Effector memory CD4-positive, alpha-beta T cell (primary cell): Measurements from ENCODE around the gene EDDM3A.
"Not testable (repeated sequence)": the region's sequence is repeated elsewhere in the genome, so short reads cannot be mapped to it uniquely, and the experiment has no call there.

ENCODE experiments used
- DNase-seq, 3 donors: peaks; one replicate each; pipeline ENCODE4 v3.0.0-alpha.2; 2020
- H3K27ac ChIP-seq: 2 replicates; pipeline ENCODE4 v1.7.0; 2013; ENCODE audit warnings: mild to moderate bottlenecking, low read length, moderate library complexity; ENCODE audit not compliant: insufficient read depth, poor library complexity, severe bottlenecking
- H3K27me3 ChIP-seq: replicated peaks from 2 replicates; pipeline ENCODE4 v1.7.0; 2013; ENCODE audit warnings: mild to moderate bottlenecking, low read length; ENCODE audit not compliant: insufficient read depth, control insufficient read depth, poor library complexity, severe bottlenecking
- H3K36me3 ChIP-seq: 2 replicates; pipeline ENCODE4 v1.7.0; 2013; ENCODE audit warnings: mild to moderate bottlenecking, low read length, moderate library complexity; ENCODE audit not compliant: control insufficient read depth, insufficient read depth
- H3K4me1 ChIP-seq: 2 replicates; pipeline ENCODE4 v1.7.0; 2013; ENCODE audit warnings: low read length, mild to moderate bottlenecking; ENCODE audit not compliant: control insufficient read depth, insufficient read depth, poor library complexity, severe bottlenecking
- H3K4me3 ChIP-seq: 2 replicates; pipeline ENCODE4 v1.7.0; 2013; ENCODE audit warnings: low read length, low read depth, mild to moderate bottlenecking; ENCODE audit not compliant: insufficient read depth, poor library complexity, severe bottlenecking
- H3K9me3 ChIP-seq: 2 replicates; pipeline ENCODE4 v1.7.0; 2013; ENCODE audit warnings: mild to moderate bottlenecking, low read length, moderate library complexity; ENCODE audit not compliant: control insufficient read depth
- total RNA-seq, 3 donors: gene quantifications; one replicate each; lab custom pipeline; 2026; lab: John Stamatoyannopoulos, UW

The EDDM3A gene, protein sequence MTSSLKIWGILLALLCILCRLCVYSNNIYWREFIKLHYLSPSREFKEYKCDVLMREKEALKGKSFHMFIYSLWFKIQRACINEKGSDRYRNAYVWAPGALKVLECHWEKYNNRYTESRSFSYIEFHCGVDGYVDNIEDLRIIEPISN
- total RNA-seq: 0 reads per million in 3 donors

- Histone ChIP-seq H3K36me3 (no peaks in the 10 kb centered on the region), H3K27me3 (peaks cover 3% of the 10 kb centered on the region), H3K4me3 (no peak within 1 kb of the TSS), H3K4me1 (no peaks in the 10 kb centered on the region), H3K9me3 (no peaks in the 10 kb centered on the region), H3K27ac (no peak within 1 kb of the TSS)
- no peak for DNase-seq
These were observed at the start of gene EDDM3A for GRCh38 chr14:20745571-20746358. EDDM3A (plus strand) TSS chr14:20745887; CDS start chr14:20747581, 1,694 bp downstream.

DNA sequence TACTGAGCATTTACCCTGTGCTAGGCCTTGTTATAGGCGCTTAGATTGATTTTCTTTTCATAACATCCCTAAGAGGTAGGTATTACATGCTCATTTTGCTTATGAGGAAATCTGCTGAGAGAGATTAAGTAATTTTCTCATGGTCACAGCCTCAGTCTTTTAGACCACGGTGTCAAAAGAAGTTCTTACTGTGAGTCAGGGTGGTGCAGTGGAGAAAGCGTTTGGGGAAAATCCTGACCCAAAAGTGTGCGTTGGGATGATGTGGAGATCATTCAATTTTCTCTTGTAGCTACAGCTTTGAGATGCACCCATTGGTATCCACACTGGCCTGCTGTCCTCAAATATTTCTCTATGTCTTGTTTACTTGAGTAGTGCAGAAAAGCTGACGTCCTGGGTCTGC is 48.9 kb upstream of the EDDM3A start:
- Histone ChIP-seq H3K36me3 (no peaks in the 10 kb centered on the region), H3K9me3 (no peaks in the 10 kb centered on the region), H3K27me3 (no peaks in the 10 kb centered on the region), H3K4me3 (no peak overlapping the region), H3K4me1 (no peaks in the 10 kb centered on the region), H3K27ac (no peak overlapping the region)
- no peak for DNase-seq

DNA sequence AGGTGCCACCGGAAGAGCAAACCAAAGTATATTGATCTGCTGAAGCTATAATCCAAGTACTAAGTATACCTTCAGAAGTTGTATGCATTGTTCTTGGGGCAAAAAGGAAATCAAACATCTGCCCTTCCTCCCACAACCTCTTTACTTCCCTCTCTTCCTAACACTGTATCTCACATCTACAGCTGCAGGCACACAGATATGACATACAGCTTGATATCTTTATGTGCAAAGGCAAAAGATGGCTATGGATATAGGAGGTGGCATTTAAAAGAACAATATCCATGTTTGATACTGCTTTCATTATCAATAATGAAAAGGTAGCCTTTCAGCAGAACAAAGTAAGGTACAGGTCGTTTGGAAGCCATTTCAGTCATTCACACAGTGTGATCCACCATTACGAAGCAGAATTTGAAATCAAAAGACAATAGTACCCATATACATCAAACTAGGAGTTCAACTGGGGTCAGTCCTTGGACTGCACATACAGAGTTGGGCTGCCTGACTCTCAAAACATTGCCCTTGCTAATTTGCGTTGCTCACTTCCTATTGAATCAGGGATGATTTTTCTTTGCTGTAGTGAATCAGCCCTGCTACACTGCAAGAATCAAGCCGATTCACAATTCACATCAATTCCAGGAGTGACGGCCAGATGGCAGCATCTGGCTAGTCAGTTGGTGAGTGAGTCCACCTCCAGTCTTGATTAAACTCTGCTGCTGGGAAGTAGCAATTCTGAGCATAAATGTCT is 48.2 kb upstream of the EDDM3A start:
- peak; percentile 20 to 41 (median 31) for DNase-seq
- Histone ChIP-seq H3K9me3 (no peaks in the 10 kb centered on the region), H3K4me1 (no peaks in the 10 kb centered on the region), H3K4me3 (no peak overlapping the region), H3K27me3 (no peaks in the 10 kb centered on the region), H3K36me3 (no peaks in the 10 kb centered on the region), H3K27ac (no peak overlapping the region)

GRCh38 chr14:20698018-20698329 is 47.7 kb upstream of the EDDM3A start:
- H3K36me3 ChIP-seq: no peaks in the 10 kb centered on the region
- no peak for DNase-seq
- H3K4me1 ChIP-seq: no peaks in the 10 kb centered on the region
- H3K27ac ChIP-seq: no peak overlapping the region
- H3K4me3 ChIP-seq: no peak overlapping the region
- H3K27me3 ChIP-seq: no peaks in the 10 kb centered on the region
- no peaks in the 10 kb centered on the region for H3K9me3 ChIP-seq

- H3K27ac ChIP-seq: no peak overlapping the region
- no peaks in the 10 kb centered on the region for H3K9me3 ChIP-seq
- no peaks in the 10 kb centered on the region for H3K4me1 ChIP-seq
- no peaks in the 10 kb centered on the region for H3K27me3 ChIP-seq
- no peak overlapping the region for H3K4me3 ChIP-seq
- DNase-seq: no peak
- no peaks in the 10 kb centered on the region for H3K36me3 ChIP-seq
These were observed 46.8 kb upstream of the EDDM3A start for GRCh38 chr14:20698934-20699333.

DNA sequence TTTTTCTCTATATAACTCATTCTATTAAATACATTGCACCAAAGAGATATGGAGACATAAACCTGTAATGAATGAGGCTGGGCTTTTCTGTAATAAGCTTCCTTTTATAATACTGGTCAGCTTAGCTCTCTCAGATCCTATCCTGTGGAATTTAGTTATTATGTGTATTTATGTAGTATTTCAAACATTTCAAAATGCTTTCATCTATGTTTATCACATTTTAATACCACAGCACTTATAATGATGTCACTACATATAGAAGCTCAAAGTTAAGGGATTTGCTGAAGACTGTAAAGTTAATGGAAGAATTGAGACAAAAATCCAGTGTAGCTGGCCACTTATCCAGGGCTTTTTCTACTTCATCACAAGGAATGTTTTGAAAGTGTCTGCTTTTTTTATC is 45.8 kb upstream of the EDDM3A start:
- DNase-seq: no peak
- Histone ChIP-seq H3K9me3 (no peaks in the 10 kb centered on the region), H3K4me3 (no peak overlapping the region), H3K4me1 (no peaks in the 10 kb centered on the region), H3K27me3 (no peaks in the 10 kb centered on the region), H3K36me3 (no peaks in the 10 kb centered on the region), H3K27ac (no peak overlapping the region)

DNA sequence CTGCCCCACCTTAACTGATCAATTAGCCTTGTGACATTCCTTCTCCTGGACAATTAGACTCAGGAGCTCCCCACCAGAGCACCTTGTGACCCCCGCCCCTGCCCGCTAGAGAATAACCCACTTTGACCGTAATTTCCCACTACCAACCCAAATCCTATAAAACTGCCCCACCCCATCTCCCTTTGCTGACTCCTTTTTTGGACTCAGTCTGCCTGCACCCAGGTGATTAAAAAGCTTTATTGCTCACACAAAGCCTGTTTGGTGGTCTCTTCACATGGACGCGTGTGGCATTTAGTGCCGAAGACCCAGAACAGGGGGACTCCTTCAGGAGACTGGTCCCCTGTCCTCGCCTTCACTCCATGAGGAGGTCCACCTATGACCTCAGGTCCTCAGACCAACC is 44.7 kb upstream of the EDDM3A start:
- H3K36me3 ChIP-seq, H3K27me3 ChIP-seq, DNase-seq, H3K4me1 ChIP-seq, H3K27ac ChIP-seq, H3K9me3 ChIP-seq, H3K4me3 ChIP-seq: not testable (repeated sequence)

GRCh38 chr14:20706657-20707355 is 38.9 kb upstream of the EDDM3A start:
- no peaks in the 10 kb centered on the region for H3K9me3 ChIP-seq
- H3K27me3 ChIP-seq: no peaks in the 10 kb centered on the region
- no peaks in the 10 kb centered on the region for H3K4me1 ChIP-seq
- H3K27ac ChIP-seq: no peak overlapping the region
- H3K4me3 ChIP-seq: no peak overlapping the region
- no peaks in the 10 kb centered on the region for H3K36me3 ChIP-seq
- no peak for DNase-seq

DNA sequence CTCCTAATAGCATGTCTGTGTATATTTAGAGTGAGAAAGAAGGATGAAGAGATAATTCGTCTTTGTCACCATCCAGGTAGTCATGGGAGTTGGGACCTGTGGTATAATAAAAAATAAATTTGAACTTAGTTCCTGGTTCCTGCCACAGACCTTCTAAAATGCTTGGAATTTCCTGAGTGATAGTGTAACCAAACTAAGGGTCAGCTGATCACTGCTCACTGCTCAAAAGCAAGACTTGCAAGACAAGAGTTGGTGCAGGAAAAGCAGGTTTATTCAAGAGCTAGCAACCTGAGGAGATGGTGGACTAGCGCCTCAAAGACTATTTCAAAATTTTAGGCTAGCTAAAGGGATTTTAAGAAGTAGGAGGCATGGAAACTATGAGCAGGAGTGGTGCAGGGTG is 38.1 kb upstream of the EDDM3A start:
- no peaks in the 10 kb centered on the region for H3K27me3 ChIP-seq
- no peaks in the 10 kb centered on the region for H3K9me3 ChIP-seq
- no peak overlapping the region for H3K4me3 ChIP-seq
- H3K27ac ChIP-seq: no peak overlapping the region
- no peaks in the 10 kb centered on the region for H3K36me3 ChIP-seq
- no peak for DNase-seq
- no peaks in the 10 kb centered on the region for H3K4me1 ChIP-seq

GRCh38 chr14:20711261-20711660 is 34.4 kb upstream of the EDDM3A start:
- no peaks in the 10 kb centered on the region for H3K36me3 ChIP-seq
- H3K4me3 ChIP-seq: no peak overlapping the region
- no peaks in the 10 kb centered on the region for H3K4me1 ChIP-seq
- H3K27me3 ChIP-seq: no peaks in the 10 kb centered on the region
- no peak overlapping the region for H3K27ac ChIP-seq
- DNase-seq: no peak
- H3K9me3 ChIP-seq: no peaks in the 10 kb centered on the region
